Measurements from ENCODE around the gene CDK5RAP1.

GRCh38 chr20:33387177-33387576, 14.1 kb downstream of the CDK5RAP1 start:
- no peak for TF ChIP-seq CTCF (IDR thresholded peaks at IDR 0.05; ENCODE audit: low read depth, low read length)
- no peak for TF ChIP-seq EZH2phosphoT487 (IDR thresholded peaks at IDR 0.05; ENCODE audit: low read depth)

Data from OCI-LY3 (cell line).